SK-N-SH (cell line): ENCODE results near the gene ZC3H4. TPM values are rescaled to one million over a fixed set of nuclear protein-coding genes. Genes with fewer than 3 reads are reported as not detected.

Experiments
- CTCF ChIA-PET: fragments of 300-600, 350-600 bp; formaldehyde crosslinking; extraction: SDS; loops from one replicate; lab custom pipeline; 2021; lab: Yijun Ruan, JAX
- POLR2A ChIA-PET: fragments of 350-600 bp; sonication (Branson Sonifier 250); formaldehyde crosslinking; extraction: SDS; loops from one replicate; lab custom pipeline; 2020; ENCODE audit warnings: antibody characterized with exemption, inconsistent platforms; lab: Yijun Ruan, JAX
- DNase-seq: peaks from one replicate; pipeline ENCODE4 v3.0.0; 2012
- H2AFZ ChIP-seq: fragments of 200-600 bp; sonication (generic); 2 replicates; pipeline ENCODE4 v1.8.1; 2016; ENCODE audit warnings: antibody characterized with exemption, mild to moderate bottlenecking, low read depth
- H3F3A ChIP-seq: fragments of 200-600 bp; sonication (generic); replicated peaks from 2 replicates; pipeline ENCODE3; 2016; ENCODE audit warnings: antibody characterized with exemption, mild to moderate bottlenecking; ENCODE audit not compliant: insufficient read depth
- H3K27ac ChIP-seq, 2 experiments: fragments of 200-500 bp in 1 of 2; fragments of 200-600 bp in 1 of 2; sonication (Bioruptor generic) in 1 of 2; sonication (generic), shearing (Covaris generic) in 1 of 2; 2 replicates each; pipeline versions ENCODE4 v1.5.1 to v1.6.1; 2014 to 2016; ENCODE audit warnings: low read depth in 2 of 2, inconsistent platforms in 1 of 2, low read length in 1 of 2, mild to moderate bottlenecking in 1 of 2, mixed read lengths in 1 of 2
- H3K27me3 ChIP-seq: fragments of 200-600 bp; sonication (generic), shearing (Covaris generic); 2 replicates; pipeline ENCODE4 v1.6.1; 2016; ENCODE audit warnings: mixed run types; ENCODE audit not compliant: insufficient read depth
- H3K36me3 ChIP-seq, 2 experiments: fragments of 200-500 bp in 1 of 2; fragments of 200-600 bp in 1 of 2; sonication (Bioruptor generic) in 1 of 2; sonication (generic) in 1 of 2; replicated peaks in 1 of 2; 2 replicates each; pipeline versions ENCODE3 to v1.5.1; 2014 to 2016; ENCODE audit warnings: low read length in 1 of 2, mild to moderate bottlenecking in 1 of 2; ENCODE audit not compliant: insufficient read depth in 2 of 2, control insufficient read depth in 1 of 2
- H3K4me1 ChIP-seq, 2 experiments: fragments of 200-500 bp in 1 of 2; fragments of 200-600 bp in 1 of 2; sonication (Bioruptor generic) in 1 of 2; sonication (generic), shearing (Covaris generic) in 1 of 2; 2 replicates each; pipeline versions ENCODE4 v1.5.1 to v1.6.1; 2014 to 2016; ENCODE audit warnings: low read depth in 1 of 2, low read length in 1 of 2, mixed run types in 1 of 2; ENCODE audit not compliant: insufficient read depth in 2 of 2, control insufficient read depth in 1 of 2
- H3K4me2 ChIP-seq: fragments of 200-600 bp; sonication (generic), shearing (Covaris generic); 2 replicates; pipeline ENCODE4 v1.6.1; 2017; ENCODE audit warnings: mixed run types
- H3K4me3 ChIP-seq, 2 experiments: fragments of 200-500 bp in 1 of 2; fragments of 200-600 bp in 1 of 2; sonication (Bioruptor generic) in 1 of 2; sonication (generic), shearing (Covaris generic) in 1 of 2; 2 replicates each; pipeline versions ENCODE4 v1.5.1 to v1.8.1; 2014 to 2016; ENCODE audit warnings: low read depth in 2 of 2, inconsistent platforms in 1 of 2, low read length in 1 of 2, mild to moderate bottlenecking in 1 of 2, mixed read lengths in 1 of 2, moderate library complexity in 1 of 2
- H3K79me2 ChIP-seq: fragments of 200-600 bp; sonication (generic); 2 replicates; pipeline ENCODE4 v1.8.1; 2017; ENCODE audit warnings: mild to moderate bottlenecking; ENCODE audit not compliant: insufficient read depth
- H3K9ac ChIP-seq: fragments of 200-600 bp; sonication (generic); 2 replicates; pipeline ENCODE4 v1.6.1; 2017; ENCODE audit warnings: mixed run types
- H3K9me2 ChIP-seq: fragments of 200-600 bp; sonication (generic); 2 replicates; pipeline ENCODE4 v1.6.1; 2017; ENCODE audit warnings: mixed run types
- H3K9me3 ChIP-seq: fragments of 200-600 bp; sonication (generic); 2 replicates; pipeline ENCODE4 v1.6.1; 2017; ENCODE audit warnings: mixed run types, mild to moderate bottlenecking, moderate library complexity
- H4K20me1 ChIP-seq: fragments of 200-600 bp; sonication (generic); 2 replicates; pipeline ENCODE4 v1.6.1; 2017; ENCODE audit warnings: mild to moderate bottlenecking, mixed run types; ENCODE audit not compliant: insufficient read depth
- ELF1 ChIP-seq: IDR thresholded peaks from 2 replicates; pipeline ENCODE4 v1.4.0; 2012
- EP300 ChIP-seq, 2 experiments: IDR thresholded peaks; 2 replicates each; pipeline versions ENCODE4 v1.4.0 to v1.6.1; 2012; ENCODE audit warnings: borderline replicate concordance in 1 of 2, low read depth in 1 of 2, low read length in 1 of 2
- EZH2phosphoT487 ChIP-seq: fragments of 200-600 bp; sonication (generic); IDR thresholded peaks from 2 replicates; pipeline ENCODE4 v1.6.1; 2017; ENCODE audit warnings: low read depth, mixed run types, mild to moderate bottlenecking, antibody characterized with exemption, moderate library complexity, borderline replicate concordance
- FOXM1 ChIP-seq: IDR thresholded peaks from 2 replicates; pipeline ENCODE4 v1.4.0; 2012; ENCODE audit warnings: low read depth, mild to moderate bottlenecking
- MEF2A ChIP-seq: IDR thresholded peaks from 2 replicates; pipeline ENCODE4 v1.4.0; 2012; ENCODE audit warnings: low read depth, borderline replicate concordance
- NRF1 ChIP-seq: IDR thresholded peaks from 2 replicates; pipeline ENCODE4 v1.6.1; 2012; ENCODE audit warnings: low read depth, mild to moderate bottlenecking, low read length
- POLR2AphosphoS5 ChIP-seq: IDR thresholded peaks from 2 replicates; pipeline ENCODE4 v1.6.1; 2012; ENCODE audit warnings: low read depth, low read length
- RAD21 ChIP-seq: IDR thresholded peaks from 2 replicates; pipeline ENCODE4 v1.6.1; 2012; ENCODE audit warnings: mild to moderate bottlenecking, low read length
- RCOR1 ChIP-seq: fragments of 150-350 bp; IDR thresholded peaks from 2 replicates; pipeline ENCODE4 v1.6.1; 2017; ENCODE audit warnings: antibody characterized with exemption, low read length
- RXRA ChIP-seq: IDR thresholded peaks from 2 replicates; pipeline ENCODE4 v1.4.0; 2012; ENCODE audit warnings: low read depth, mild to moderate bottlenecking, borderline replicate concordance
- TAF1 ChIP-seq: IDR thresholded peaks from 2 replicates; pipeline ENCODE4 v1.6.1; 2012; ENCODE audit warnings: low read depth, mild to moderate bottlenecking, low read length, moderate library complexity, borderline replicate concordance
- TCF12 ChIP-seq: IDR thresholded peaks from 2 replicates; pipeline ENCODE4 v1.4.0; 2012
- TEAD4 ChIP-seq: IDR thresholded peaks from 2 replicates; pipeline ENCODE4 v1.4.0; 2012; ENCODE audit warnings: mild to moderate bottlenecking, borderline replicate concordance; ENCODE audit not compliant: insufficient read depth
- WGBS: methylation state at CpG from one replicate; pipeline ENCODE4 v1.1.6; 2017; ENCODE audit warnings: low lambda C conversion rate; 5-methylcytosine and 5-hydroxymethylcytosine counted together
- polyA plus RNA-seq, 3 experiments: library from polyadenylated mRNA; depleted of rRNA; stranded (reverse); fragments of >200 nt; gene quantifications; 2 replicates each; pipeline ENCODE4 v1.2.3, GENCODE V29; 2012
- TF ChIP-seq, protein P1 (sequence below): fragments of 150-350 bp; IDR thresholded peaks from 2 replicates; pipeline ENCODE4 v1.6.1; 2016; ENCODE audit warnings: mild to moderate bottlenecking, low read depth, low read length
- TF ChIP-seq, protein P2 (sequence below): fragments of 150-350 bp; IDR thresholded peaks from 2 replicates; pipeline ENCODE4 v1.6.1; 2017; ENCODE audit warnings: antibody characterized with exemption, low read length, low read depth, borderline replicate concordance
- TF ChIP-seq, protein P3 (sequence below): IDR thresholded peaks from 2 replicates; pipeline ENCODE4; 2012
- TF ChIP-seq, protein P4 (sequence below): IDR thresholded peaks from 2 replicates; pipeline ENCODE4 v1.4.0; 2012; ENCODE audit warnings: low read depth
- TF ChIP-seq, protein P5 (sequence below): fragments of 200-600 bp; sonication (generic); IDR thresholded peaks from 2 replicates; pipeline ENCODE4 v1.6.1; 2017; ENCODE audit warnings: antibody characterized with exemption, mild to moderate bottlenecking, moderate library complexity

ZC3H4 gene
- polyA plus RNA-seq, 1 of the 3 experiments (the other 2 are of a cell fraction) = 7.6 TPM

DNA sequence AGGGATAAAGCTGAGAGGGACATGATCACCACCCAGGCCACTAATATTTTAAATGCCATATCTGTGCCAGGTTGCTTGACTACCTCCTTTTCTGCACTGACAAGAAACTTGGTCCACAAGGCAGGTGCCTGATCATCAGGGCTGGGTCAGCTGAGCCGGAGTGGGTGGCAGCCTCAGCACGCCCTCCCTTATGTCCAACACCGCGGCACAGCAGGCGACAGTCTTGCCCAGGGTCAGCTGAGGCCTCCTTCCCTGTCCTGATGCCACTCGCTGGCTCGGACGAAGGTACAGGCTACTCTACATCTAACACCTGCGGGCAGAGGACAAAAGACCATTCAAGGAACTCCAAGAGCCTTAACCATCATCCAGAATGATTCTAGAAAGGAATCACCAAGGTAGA is 16.9 kb downstream of the ZC3H4 start:
- no peak overlapping the region for H3K27ac ChIP-seq
- peaks cover 0 to 2% of the 10 kb centered on the region in 2 experiments; a peak in 1 of 4 replicates for H3K4me1 ChIP-seq
- peaks cover 69% of the 10 kb centered on the region for H4K20me1 ChIP-seq
- DNase-seq = no peak
- ChIA-PET CTCF (interaction anchor here (1.0 to 2.9 kb wide), 4 partner anchors 13 to 83 kb away, joined by 3 to 15 read pairs (median 4); no protein-coding TSS in a partner anchor), POLR2A (interaction anchor here (0.6 to 1.0 kb wide), 3 partner anchors 8 to 40 kb away, joined by 3 read pairs; partner anchors contain the start of gene ZC3H4)
- H3K4me2 ChIP-seq = no peak overlapping the region
- no peak overlapping the region for H3K4me3 ChIP-seq
- no peaks in the 10 kb centered on the region for H3F3A ChIP-seq
- H3K79me2 ChIP-seq = peaks cover 94% of the 10 kb centered on the region
- no peaks in the 10 kb centered on the region for H3K9me3 ChIP-seq
- H2AFZ ChIP-seq = no peak overlapping the region
- H3K27me3 ChIP-seq = no peaks in the 10 kb centered on the region
- no peaks in the 10 kb centered on the region for H3K9me2 ChIP-seq
- TF ChIP-seq TCF12 (no peak), RXRA (no peak), EZH2phosphoT487 (no peak), FOXM1 (no peak), EP300 (IDR thresholded peaks at IDR 0.05; ENCODE audit: borderline replicate concordance in 1 of 2, low read depth in 1 of 2, low read length in 1 of 2) (no peak), RCOR1 (no peak), ELF1 (no peak), TEAD4 (no peak), NRF1 (no peak), TAF1 (no peak), POLR2AphosphoS5 (no peak), MEF2A (no peak), RAD21 (no peak)
- TF ChIP-seq, protein P1, sequence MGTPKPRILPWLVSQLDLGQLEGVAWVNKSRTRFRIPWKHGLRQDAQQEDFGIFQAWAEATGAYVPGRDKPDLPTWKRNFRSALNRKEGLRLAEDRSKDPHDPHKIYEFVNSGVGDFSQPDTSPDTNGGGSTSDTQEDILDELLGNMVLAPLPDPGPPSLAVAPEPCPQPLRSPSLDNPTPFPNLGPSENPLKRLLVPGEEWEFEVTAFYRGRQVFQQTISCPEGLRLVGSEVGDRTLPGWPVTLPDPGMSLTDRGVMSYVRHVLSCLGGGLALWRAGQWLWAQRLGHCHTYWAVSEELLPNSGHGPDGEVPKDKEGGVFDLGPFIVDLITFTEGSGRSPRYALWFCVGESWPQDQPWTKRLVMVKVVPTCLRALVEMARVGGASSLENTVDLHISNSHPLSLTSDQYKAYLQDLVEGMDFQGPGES = no peak
- TF ChIP-seq, protein P2, sequence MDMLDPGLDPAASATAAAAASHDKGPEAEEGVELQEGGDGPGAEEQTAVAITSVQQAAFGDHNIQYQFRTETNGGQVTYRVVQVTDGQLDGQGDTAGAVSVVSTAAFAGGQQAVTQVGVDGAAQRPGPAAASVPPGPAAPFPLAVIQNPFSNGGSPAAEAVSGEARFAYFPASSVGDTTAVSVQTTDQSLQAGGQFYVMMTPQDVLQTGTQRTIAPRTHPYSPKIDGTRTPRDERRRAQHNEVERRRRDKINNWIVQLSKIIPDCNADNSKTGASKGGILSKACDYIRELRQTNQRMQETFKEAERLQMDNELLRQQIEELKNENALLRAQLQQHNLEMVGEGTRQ = no peak
- TF ChIP-seq, protein P3, sequence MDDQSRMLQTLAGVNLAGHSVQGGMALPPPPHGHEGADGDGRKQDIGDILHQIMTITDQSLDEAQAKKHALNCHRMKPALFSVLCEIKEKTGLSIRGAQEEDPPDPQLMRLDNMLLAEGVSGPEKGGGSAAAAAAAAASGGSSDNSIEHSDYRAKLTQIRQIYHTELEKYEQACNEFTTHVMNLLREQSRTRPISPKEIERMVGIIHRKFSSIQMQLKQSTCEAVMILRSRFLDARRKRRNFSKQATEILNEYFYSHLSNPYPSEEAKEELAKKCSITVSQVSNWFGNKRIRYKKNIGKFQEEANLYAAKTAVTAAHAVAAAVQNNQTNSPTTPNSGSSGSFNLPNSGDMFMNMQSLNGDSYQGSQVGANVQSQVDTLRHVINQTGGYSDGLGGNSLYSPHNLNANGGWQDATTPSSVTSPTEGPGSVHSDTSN = no peak
- TF ChIP-seq, protein P4, sequence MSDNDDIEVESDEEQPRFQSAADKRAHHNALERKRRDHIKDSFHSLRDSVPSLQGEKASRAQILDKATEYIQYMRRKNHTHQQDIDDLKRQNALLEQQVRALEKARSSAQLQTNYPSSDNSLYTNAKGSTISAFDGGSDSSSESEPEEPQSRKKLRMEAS = no peak
- TF ChIP-seq, protein P5, sequence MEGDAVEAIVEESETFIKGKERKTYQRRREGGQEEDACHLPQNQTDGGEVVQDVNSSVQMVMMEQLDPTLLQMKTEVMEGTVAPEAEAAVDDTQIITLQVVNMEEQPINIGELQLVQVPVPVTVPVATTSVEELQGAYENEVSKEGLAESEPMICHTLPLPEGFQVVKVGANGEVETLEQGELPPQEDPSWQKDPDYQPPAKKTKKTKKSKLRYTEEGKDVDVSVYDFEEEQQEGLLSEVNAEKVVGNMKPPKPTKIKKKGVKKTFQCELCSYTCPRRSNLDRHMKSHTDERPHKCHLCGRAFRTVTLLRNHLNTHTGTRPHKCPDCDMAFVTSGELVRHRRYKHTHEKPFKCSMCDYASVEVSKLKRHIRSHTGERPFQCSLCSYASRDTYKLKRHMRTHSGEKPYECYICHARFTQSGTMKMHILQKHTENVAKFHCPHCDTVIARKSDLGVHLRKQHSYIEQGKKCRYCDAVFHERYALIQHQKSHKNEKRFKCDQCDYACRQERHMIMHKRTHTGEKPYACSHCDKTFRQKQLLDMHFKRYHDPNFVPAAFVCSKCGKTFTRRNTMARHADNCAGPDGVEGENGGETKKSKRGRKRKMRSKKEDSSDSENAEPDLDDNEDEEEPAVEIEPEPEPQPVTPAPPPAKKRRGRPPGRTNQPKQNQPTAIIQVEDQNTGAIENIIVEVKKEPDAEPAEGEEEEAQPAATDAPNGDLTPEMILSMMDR = no peak
- H3K36me3 ChIP-seq = peaks cover 19 to 21% of the 10 kb centered on the region in 2 experiments
- H3K9ac ChIP-seq = no peak overlapping the region
- 96% methylated on average over 4 of the region's 9 CpGs for WGBS
